ENCODE results near the gene AP1S3.
A peak's percentile ranks its signal among the peaks of the same experiment; 100 is the strongest.

The AP1S3 gene

GRCh38 chr2:223725986-223726970 lies 111.1 kb downstream of the AP1S3 start:
- Histone ChIP-seq H3F3A (ENCODE audit: low read depth) (no peaks in the 10 kb centered on the region), H3K4me2 (ENCODE audit: low read depth, low read length, poor library complexity, severe bottlenecking) (no peak overlapping the region), H3K9me2 (replicated peaks; ENCODE audit: low read depth, low read length) (no peaks in the 10 kb centered on the region), H3K9me3 (ENCODE audit: insufficient read depth, low read depth, low read length) (no peaks in the 10 kb centered on the region), H3K4me1 (ENCODE audit: insufficient read depth, low read length, poor library complexity, severe bottlenecking) (no peaks in the 10 kb centered on the region), H2AFZ (ENCODE audit: low read length) (peak overlapping the region; percentile 70), H3K27me3 (ENCODE audit: insufficient read depth, low read length, poor library complexity, severe bottlenecking) (no peaks in the 10 kb centered on the region), H3K9ac (ENCODE audit: low read depth, low read length, poor library complexity, severe bottlenecking) (peak overlapping the region; percentile 7), H3K79me2 (ENCODE audit: insufficient read depth, low read length) (no peaks in the 10 kb centered on the region), H3K36me3 (ENCODE audit: insufficient read depth, low read length) (no peaks in the 10 kb centered on the region), H3K4me3 (ENCODE audit: low read length, poor library complexity, severe bottlenecking) (no peak overlapping the region), H4K20me1 (ENCODE audit: insufficient read depth, low read length, poor library complexity, severe bottlenecking) (no peaks in the 10 kb centered on the region)
- TF ChIP-seq EZH2phosphoT487 (IDR thresholded peaks at IDR 0.05; ENCODE audit: borderline replicate concordance) (no peak), CTCF (conservative IDR thresholded peaks at IDR 0.05; ENCODE audit: low read length) (no peak)

GRCh38 chr2:223725494-223725893 lies 111.9 kb downstream of the AP1S3 start:
- Histone ChIP-seq H2AFZ (ENCODE audit: low read length) (peak overlapping the region; percentile 70), H3K27me3 (ENCODE audit: insufficient read depth, low read length, poor library complexity, severe bottlenecking) (no peaks in the 10 kb centered on the region), H3K9me3 (ENCODE audit: insufficient read depth, low read depth, low read length) (no peaks in the 10 kb centered on the region), H3K4me3 (ENCODE audit: low read length, poor library complexity, severe bottlenecking) (no peak overlapping the region), H3K79me2 (ENCODE audit: insufficient read depth, low read length) (no peaks in the 10 kb centered on the region), H3K9ac (ENCODE audit: low read depth, low read length, poor library complexity, severe bottlenecking) (peak overlapping the region; percentile 7), H4K20me1 (ENCODE audit: insufficient read depth, low read length, poor library complexity, severe bottlenecking) (no peaks in the 10 kb centered on the region), H3K36me3 (ENCODE audit: insufficient read depth, low read length) (no peaks in the 10 kb centered on the region), H3F3A (ENCODE audit: low read depth) (no peaks in the 10 kb centered on the region), H3K9me2 (replicated peaks; ENCODE audit: low read depth, low read length) (no peaks in the 10 kb centered on the region), H3K4me2 (ENCODE audit: low read depth, low read length, poor library complexity, severe bottlenecking) (no peak overlapping the region), H3K4me1 (ENCODE audit: insufficient read depth, low read length, poor library complexity, severe bottlenecking) (no peaks in the 10 kb centered on the region)
- TF ChIP-seq EZH2phosphoT487 (IDR thresholded peaks at IDR 0.05; ENCODE audit: borderline replicate concordance) (no peak), CTCF (conservative IDR thresholded peaks at IDR 0.05; ENCODE audit: low read length) (no peak)

- peak overlapping the region; percentile 29; the same call in 1 of the 2 replicates for H2AFZ ChIP-seq (ENCODE audit: low read length)
- H3K79me2 ChIP-seq (ENCODE audit: insufficient read depth, low read length) = no peaks in the 10 kb centered on the region
- TF ChIP-seq CTCF (conservative IDR thresholded peaks at IDR 0.05; ENCODE audit: low read length) = no peak
- TF ChIP-seq EZH2phosphoT487 (IDR thresholded peaks at IDR 0.05; ENCODE audit: borderline replicate concordance) = no peak
- H3K9me2 ChIP-seq (replicated peaks; ENCODE audit: low read depth, low read length) = no peaks in the 10 kb centered on the region
- no peaks in the 10 kb centered on the region for H3K27me3 ChIP-seq (ENCODE audit: insufficient read depth, low read length, poor library complexity, severe bottlenecking)
- H4K20me1 ChIP-seq (ENCODE audit: insufficient read depth, low read length, poor library complexity, severe bottlenecking) = no peaks in the 10 kb centered on the region
- H3K4me2 ChIP-seq (ENCODE audit: low read depth, low read length, poor library complexity, severe bottlenecking) = no peak overlapping the region
- no peak overlapping the region for H3K9ac ChIP-seq (ENCODE audit: low read depth, low read length, poor library complexity, severe bottlenecking)
- H3F3A ChIP-seq (ENCODE audit: low read depth) = no peaks in the 10 kb centered on the region
- no peaks in the 10 kb centered on the region for H3K4me1 ChIP-seq (ENCODE audit: insufficient read depth, low read length, poor library complexity, severe bottlenecking)
- no peaks in the 10 kb centered on the region for H3K9me3 ChIP-seq (ENCODE audit: insufficient read depth, low read depth, low read length)
- H3K4me3 ChIP-seq (ENCODE audit: low read length, poor library complexity, severe bottlenecking) = no peak overlapping the region
- no peaks in the 10 kb centered on the region for H3K36me3 ChIP-seq (ENCODE audit: insufficient read depth, low read length)
These were observed 112.5 kb downstream of the AP1S3 start for GRCh38 chr2:223724861-223725260.

Data from Loucy (cell line).